GM12892 (cell line): ENCODE results near the gene ACYP2.

Experiments used
- POLR2AphosphoS5 ChIP-seq: IDR thresholded peaks from 2 replicates; pipeline ENCODE4 v1.6.1; 2011; ENCODE audit warnings: low read depth, low read length, control low read depth
- TAF1 ChIP-seq: IDR thresholded peaks from 2 replicates; pipeline ENCODE4 v1.6.1; 2011; ENCODE audit warnings: low read depth, mild to moderate bottlenecking, control low read depth, low read length, borderline replicate concordance

- no peak for TF ChIP-seq TAF1
- no peak for TF ChIP-seq POLR2AphosphoS5
These were observed 29.3 kb upstream of the ACYP2 start for GRCh38 chr2:54086157-54086556.
